ENCODE measurements around the gene KCNJ10. TPM values are rescaled to one million over a fixed set of nuclear protein-coding genes. Genes with fewer than 3 reads are reported as not detected.

KCNJ10 gene
- total and polyA plus RNA-seq, 2 donors (not counting 3 experiments of a cell fraction or from before 2014, with no cell fraction given): not detected

DNA sequence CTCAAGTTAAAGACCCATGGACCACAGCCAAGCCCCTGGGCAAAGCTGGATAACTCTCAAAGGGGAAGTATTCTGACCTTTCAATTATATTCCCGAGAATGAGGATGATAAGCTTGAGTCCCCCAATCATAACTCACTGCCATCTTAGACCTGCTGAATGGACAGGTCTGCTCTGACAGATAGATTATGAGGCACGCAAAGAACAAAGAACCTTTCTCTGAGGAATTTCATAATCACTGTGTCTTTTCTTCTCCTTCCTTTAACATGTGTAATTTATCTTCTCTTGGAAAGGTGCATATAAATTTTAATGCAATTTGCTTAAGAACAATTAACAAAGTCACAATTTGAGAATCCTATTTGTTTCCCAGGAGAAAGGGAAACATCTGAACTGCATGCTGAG, 60.2 kb downstream of the KCNJ10 start:
- ChIA-PET POLR2A (no interaction called here), CTCF (interaction anchor here (5.9 to 7.4 kb wide), 2 partner anchors 117 to 211 kb away, joined by 121 to 153 read pairs; no protein-coding TSS in a partner anchor)
- no peaks in the 10 kb centered on the region for H3K36me3 ChIP-seq (ENCODE audit: control insufficient read depth in 2 of 2, extremely low read depth in 1 of 2, insufficient read depth in 2 of 2, low read length in 2 of 2)
- H3K4me1 ChIP-seq (ENCODE audit: control insufficient read depth, extremely low read depth, insufficient read depth, low read length): no peaks in the 10 kb centered on the region
- peaks cover 19 to 20% of the 10 kb centered on the region in 2 experiments for H3K27me3 ChIP-seq (ENCODE audit: control insufficient read depth in 2 of 2, insufficient read depth in 2 of 2, low read length in 2 of 2)
- no peak for DNase-seq (ENCODE audit: low read depth, low spot score)
- BruUV-seq (replicated peaks): no TSS peak
- TF ChIP-seq, protein P1, sequence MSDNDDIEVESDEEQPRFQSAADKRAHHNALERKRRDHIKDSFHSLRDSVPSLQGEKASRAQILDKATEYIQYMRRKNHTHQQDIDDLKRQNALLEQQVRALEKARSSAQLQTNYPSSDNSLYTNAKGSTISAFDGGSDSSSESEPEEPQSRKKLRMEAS (IDR thresholded peaks at IDR 0.05; ENCODE audit: insufficient read depth, insufficient read length): no peak
- TF ChIP-seq MYC (IDR thresholded peaks at IDR 0.05; ENCODE audit: low read depth, low read length) (no peak), POLR2A (IDR thresholded peaks at IDR 0.05; ENCODE audit: low read depth, low read length) (no peak), FOS (IDR thresholded peaks at IDR 0.05; ENCODE audit: borderline replicate concordance, insufficient read depth, low read length) (no peak), POLR2AphosphoS5 (IDR thresholded peaks at IDR 0.05; ENCODE audit: insufficient read depth, low read depth, low read length) (no peak), GATA2 (IDR thresholded peaks at IDR 0.05; ENCODE audit: insufficient read depth, insufficient read length, low read depth, low read length) (no peak), JUN (IDR thresholded peaks at IDR 0.05; ENCODE audit: borderline replicate concordance, insufficient read depth, insufficient read length, low read depth) (no peak), EZH2 (IDR thresholded peaks at IDR 0.05; ENCODE audit: borderline replicate concordance, low read depth, low read length, severe bottlenecking) (no peak)
- TF ChIP-seq, protein P2, sequence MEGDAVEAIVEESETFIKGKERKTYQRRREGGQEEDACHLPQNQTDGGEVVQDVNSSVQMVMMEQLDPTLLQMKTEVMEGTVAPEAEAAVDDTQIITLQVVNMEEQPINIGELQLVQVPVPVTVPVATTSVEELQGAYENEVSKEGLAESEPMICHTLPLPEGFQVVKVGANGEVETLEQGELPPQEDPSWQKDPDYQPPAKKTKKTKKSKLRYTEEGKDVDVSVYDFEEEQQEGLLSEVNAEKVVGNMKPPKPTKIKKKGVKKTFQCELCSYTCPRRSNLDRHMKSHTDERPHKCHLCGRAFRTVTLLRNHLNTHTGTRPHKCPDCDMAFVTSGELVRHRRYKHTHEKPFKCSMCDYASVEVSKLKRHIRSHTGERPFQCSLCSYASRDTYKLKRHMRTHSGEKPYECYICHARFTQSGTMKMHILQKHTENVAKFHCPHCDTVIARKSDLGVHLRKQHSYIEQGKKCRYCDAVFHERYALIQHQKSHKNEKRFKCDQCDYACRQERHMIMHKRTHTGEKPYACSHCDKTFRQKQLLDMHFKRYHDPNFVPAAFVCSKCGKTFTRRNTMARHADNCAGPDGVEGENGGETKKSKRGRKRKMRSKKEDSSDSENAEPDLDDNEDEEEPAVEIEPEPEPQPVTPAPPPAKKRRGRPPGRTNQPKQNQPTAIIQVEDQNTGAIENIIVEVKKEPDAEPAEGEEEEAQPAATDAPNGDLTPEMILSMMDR (IDR thresholded peaks at IDR 0.05; ENCODE audit: extremely low read depth in 1 of 2, insufficient read depth in 1 of 2, low read depth in 1 of 2, low read length in 2 of 2): no peak
- H3K79me2 ChIP-seq (ENCODE audit: control insufficient read depth, insufficient read depth, low read length): no peaks in the 10 kb centered on the region
- H2AFZ ChIP-seq (ENCODE audit: low read depth, low read length): no peak overlapping the region
- dilution Hi-C loops (cut with MboI; ENCODE audit: extremely low pct_ligation_motif_present, low sequenced_read_pairs) (no loop called here), intact Hi-C loops (cut with micrococcal nuclease) (no loop called here)
- FAIRE-seq: no peak
- H3K9me1 ChIP-seq (replicated peaks; ENCODE audit: control insufficient read depth, extremely low read depth, insufficient read depth, low read length): no peaks in the 10 kb centered on the region
- no peaks in the 10 kb centered on the region for H3K9me3 ChIP-seq (replicated peaks; ENCODE audit: control insufficient read depth, insufficient read depth, low read length)
- H3K27ac ChIP-seq (ENCODE audit: insufficient read depth, low read depth, low read length): no peak overlapping the region
- no peaks in the 10 kb centered on the region for H4K20me1 ChIP-seq (replicated peaks; ENCODE audit: control insufficient read depth, extremely low read depth, insufficient read depth, low read length)
- no peak overlapping the region for H3K4me3 ChIP-seq (replicated peaks in 1 of 3; ENCODE audit: insufficient read depth in 1 of 3, low read depth in 1 of 3, low read length in 3 of 3)
- no peak overlapping the region for H3K4me2 ChIP-seq (ENCODE audit: insufficient read depth, low read length)
- no peak overlapping the region for H3K9ac ChIP-seq (replicated peaks; ENCODE audit: extremely low read depth, insufficient read depth, low read length)

Data from endothelial cell of umbilical vein (primary cell).